ENCODE data around the gene GRB2. TPM values are rescaled to one million over a fixed set of nuclear protein-coding genes. Genes with fewer than 3 reads are reported as not detected.

Gene GRB2
- polyA plus RNA-seq, 3 donors, result 164 to 338 (median 262) TPM

DNA sequence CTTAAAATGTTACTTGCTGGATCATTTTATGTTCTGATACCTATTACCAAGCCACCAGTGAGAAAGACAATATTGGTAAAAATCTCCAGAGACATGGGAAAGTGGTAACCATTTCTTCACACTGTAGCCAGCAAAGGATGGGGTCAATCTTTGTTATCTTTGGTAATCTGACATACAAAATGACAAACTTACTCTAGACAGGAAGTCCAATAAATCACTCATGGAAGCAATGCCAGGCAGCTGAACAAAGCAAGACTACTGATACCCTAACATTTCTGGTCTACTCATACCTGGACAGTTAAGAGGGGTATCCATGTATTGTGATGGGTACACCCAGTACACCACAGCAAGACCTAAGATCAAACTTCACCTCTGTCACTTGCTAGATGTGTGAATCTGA is 19.0 kb downstream of the GRB2 start:
- H3K9me3 Mint-ChIP-seq, result no peaks in the 10 kb centered on the region
- H3K9ac ChIP-seq (ENCODE audit: insufficient read depth, low read length, poor library complexity, severe bottlenecking), result no peak overlapping the region
- peaks cover 38 to 58% of the 10 kb centered on the region in 2 donors for H3K36me3 Mint-ChIP-seq
- peaks cover 43% of the 10 kb centered on the region for H3K4me1 Mint-ChIP-seq
- intact Hi-C loops (cut with micrococcal nuclease), result no loop called here
- DNase-seq, result no peak
- H3K9me3 ChIP-seq (replicated peaks in 1 of 2; ENCODE audit: control insufficient read depth in 1 of 2, insufficient read depth in 1 of 2, low read length in 2 of 2), result no peaks in the 10 kb centered on the region
- peak overlapping the region in 2 of 7 donors; percentile 8 to 18 for H3K27ac Mint-ChIP-seq
- H3K4me1 ChIP-seq (ENCODE audit: control insufficient read depth in 1 of 2, insufficient read depth in 2 of 2, low read length in 2 of 2), result peaks cover 4 to 27% of the 10 kb centered on the region in 2 donors
- no peak overlapping the region for H2AFZ ChIP-seq (ENCODE audit: insufficient read depth, low read depth, low read length, poor library complexity, severe bottlenecking)
- peaks cover 100% of the 10 kb centered on the region for H3K79me2 ChIP-seq (ENCODE audit: insufficient read depth, low read length)
- H3K4me2 ChIP-seq (replicated peaks; ENCODE audit: extremely low read depth, low read length, poor library complexity, severe bottlenecking), result no peak overlapping the region
- peaks cover 100% of the 10 kb centered on the region for H4K20me1 ChIP-seq (ENCODE audit: insufficient read depth, low read length)
- H3K4me3 Mint-ChIP-seq, result no peak overlapping the region
- peak overlapping the region in 1 of 2 donors; percentile 63 for H3K27ac ChIP-seq (ENCODE audit: low read depth in 1 of 2, low read length in 2 of 2)
- peaks cover 21 to 72% of the 10 kb centered on the region in 2 donors for H3K36me3 ChIP-seq (replicated peaks in 1 of 2; ENCODE audit: control insufficient read depth in 1 of 2, insufficient read depth in 2 of 2, low read length in 2 of 2)
- no peaks in the 10 kb centered on the region for H3K27me3 ChIP-seq (ENCODE audit: control insufficient read depth in 2 of 2, insufficient read depth in 2 of 2, low read length in 2 of 2)
- no peak overlapping the region for H3K4me3 ChIP-seq (replicated peaks in 1 of 3; ENCODE audit: low read depth in 2 of 3, low read length in 3 of 3)
- TF ChIP-seq, protein P1, sequence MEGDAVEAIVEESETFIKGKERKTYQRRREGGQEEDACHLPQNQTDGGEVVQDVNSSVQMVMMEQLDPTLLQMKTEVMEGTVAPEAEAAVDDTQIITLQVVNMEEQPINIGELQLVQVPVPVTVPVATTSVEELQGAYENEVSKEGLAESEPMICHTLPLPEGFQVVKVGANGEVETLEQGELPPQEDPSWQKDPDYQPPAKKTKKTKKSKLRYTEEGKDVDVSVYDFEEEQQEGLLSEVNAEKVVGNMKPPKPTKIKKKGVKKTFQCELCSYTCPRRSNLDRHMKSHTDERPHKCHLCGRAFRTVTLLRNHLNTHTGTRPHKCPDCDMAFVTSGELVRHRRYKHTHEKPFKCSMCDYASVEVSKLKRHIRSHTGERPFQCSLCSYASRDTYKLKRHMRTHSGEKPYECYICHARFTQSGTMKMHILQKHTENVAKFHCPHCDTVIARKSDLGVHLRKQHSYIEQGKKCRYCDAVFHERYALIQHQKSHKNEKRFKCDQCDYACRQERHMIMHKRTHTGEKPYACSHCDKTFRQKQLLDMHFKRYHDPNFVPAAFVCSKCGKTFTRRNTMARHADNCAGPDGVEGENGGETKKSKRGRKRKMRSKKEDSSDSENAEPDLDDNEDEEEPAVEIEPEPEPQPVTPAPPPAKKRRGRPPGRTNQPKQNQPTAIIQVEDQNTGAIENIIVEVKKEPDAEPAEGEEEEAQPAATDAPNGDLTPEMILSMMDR (IDR thresholded peaks at IDR 0.05), result no peak
- no peaks in the 10 kb centered on the region for H3K27me3 Mint-ChIP-seq (ENCODE audit: low read depth in 3 of 3)

DNA sequence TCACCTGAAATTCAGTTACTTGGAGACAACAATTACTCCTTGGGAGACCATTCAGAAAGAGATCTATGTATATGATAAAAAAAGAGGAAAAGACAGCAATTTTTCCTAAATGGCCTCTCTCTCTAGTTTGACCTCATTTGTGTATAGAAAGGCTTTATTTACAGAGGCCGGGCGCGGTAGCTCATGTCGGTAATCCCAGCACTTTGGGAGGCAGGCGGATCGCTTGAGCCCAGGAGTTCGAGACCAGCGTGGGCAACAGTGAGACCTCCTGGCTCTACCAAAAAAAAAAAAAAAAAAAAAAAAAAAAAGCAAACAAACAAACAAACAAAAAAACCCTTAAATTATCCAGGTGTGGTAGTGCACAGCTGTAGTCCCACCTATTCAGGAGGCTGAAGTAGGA is 20.7 kb downstream of the GRB2 start:
- no peak overlapping the region for H3K4me3 ChIP-seq (replicated peaks in 1 of 3; ENCODE audit: low read depth in 2 of 3, low read length in 3 of 3)
- WGBS (ENCODE audit: insufficient coverage), result no CpG with 5 or more reads among the region's 8 CpGs
- H3K27ac Mint-ChIP-seq, result peak overlapping the region in 3 of 7 donors; percentile 20 to 30 (median 26)
- no peak overlapping the region for H3K4me3 Mint-ChIP-seq
- H3K27ac ChIP-seq (ENCODE audit: low read depth in 1 of 2, low read length in 2 of 2), result no peak overlapping the region
- H3K36me3 ChIP-seq (replicated peaks in 1 of 2; ENCODE audit: control insufficient read depth in 1 of 2, insufficient read depth in 2 of 2, low read length in 2 of 2), result peaks cover 12 to 55% of the 10 kb centered on the region in 2 donors
- TF ChIP-seq, protein P1 (IDR thresholded peaks at IDR 0.05), result no peak
- H4K20me1 ChIP-seq (ENCODE audit: insufficient read depth, low read length), result peaks cover 100% of the 10 kb centered on the region
- peaks cover 100% of the 10 kb centered on the region for H3K79me2 ChIP-seq (ENCODE audit: insufficient read depth, low read length)
- H3K4me1 Mint-ChIP-seq, result peaks cover 37% of the 10 kb centered on the region
- H3K9ac ChIP-seq (ENCODE audit: insufficient read depth, low read length, poor library complexity, severe bottlenecking), result no peak overlapping the region
- H3K9me3 Mint-ChIP-seq, result no peaks in the 10 kb centered on the region
- peaks cover 6 to 19% of the 10 kb centered on the region in 2 donors for H3K4me1 ChIP-seq (ENCODE audit: control insufficient read depth in 1 of 2, insufficient read depth in 2 of 2, low read length in 2 of 2)
- H3K9me3 ChIP-seq (replicated peaks in 1 of 2; ENCODE audit: control insufficient read depth in 1 of 2, insufficient read depth in 1 of 2, low read length in 2 of 2), result no peaks in the 10 kb centered on the region
- DNase-seq, result no peak
- intact Hi-C loops (cut with micrococcal nuclease), result loop anchor here in 1 of 2 donors (5.0 kb wide), 1 partner anchor 37 kb away; no protein-coding TSS in a partner anchor
- H3K27me3 Mint-ChIP-seq (ENCODE audit: low read depth in 3 of 3), result no peaks in the 10 kb centered on the region
- no peak overlapping the region for H2AFZ ChIP-seq (ENCODE audit: insufficient read depth, low read depth, low read length, poor library complexity, severe bottlenecking)
- H3K4me2 ChIP-seq (replicated peaks; ENCODE audit: extremely low read depth, low read length, poor library complexity, severe bottlenecking), result no peak overlapping the region
- peaks cover 23 to 44% of the 10 kb centered on the region in 2 donors for H3K36me3 Mint-ChIP-seq
- H3K27me3 ChIP-seq (ENCODE audit: control insufficient read depth in 2 of 2, insufficient read depth in 2 of 2, low read length in 2 of 2), result no peaks in the 10 kb centered on the region
